ENCODE data around the gene ZNF441. TPM values are rescaled to one million over a fixed set of nuclear protein-coding genes. Genes with fewer than 3 reads are reported as not detected.
A peak's percentile ranks its signal among the peaks of the same experiment; 100 is the strongest.
"Not testable (repeated sequence)": the region's sequence is repeated elsewhere in the genome, so short reads cannot be mapped to it uniquely, and the experiment has no call there.

Gene ZNF441
- total RNA-seq, 2 donors from 2014 or later, result 4.2 to 4.6 TPM

DNA sequence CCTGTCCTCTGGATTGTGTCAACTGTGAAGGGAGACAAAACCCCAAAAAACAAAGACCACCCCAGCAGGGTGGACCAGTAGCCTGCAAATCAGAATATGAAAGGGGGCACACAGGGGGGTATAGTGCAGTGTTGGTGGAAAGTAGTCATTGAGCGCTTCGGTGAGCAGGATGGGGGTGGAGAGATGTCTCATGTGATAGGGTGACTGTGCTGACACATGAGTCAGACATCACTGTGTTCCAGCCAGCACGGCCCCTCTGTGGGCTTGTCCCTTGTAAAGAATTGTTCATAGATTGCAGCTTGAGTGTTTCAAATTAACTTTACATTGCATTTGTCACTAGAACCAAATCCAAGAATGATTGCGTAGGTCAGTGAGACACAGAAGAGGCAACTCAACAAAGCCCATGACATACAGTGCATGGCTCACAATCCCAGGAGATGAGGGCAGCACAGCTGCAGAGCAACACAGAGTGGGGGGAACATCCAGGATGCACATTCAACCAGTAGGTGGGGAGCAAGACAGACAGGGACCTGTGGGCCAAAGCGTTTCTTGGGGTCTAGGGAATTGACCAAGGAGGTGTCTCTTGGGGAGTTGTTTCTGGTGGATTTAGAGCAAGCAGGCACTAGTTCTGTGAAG is 54.8 kb downstream of the ZNF441 start:
- ATAC-seq (peak in 1 of 2 donors; percentile 56), DNase-seq (no peak)
- intact Hi-C loops (cut with DNase I), result no loop called here

- intact Hi-C loops (cut with DNase I); ATAC-seq; DNase-seq: not testable (repeated sequence)
These were observed 62.4 kb downstream of the ZNF441 start for GRCh38 chr19:11828957-11829876.

- DNase-seq (no peak), ATAC-seq (no peak)
- intact Hi-C loops (cut with DNase I), result no loop called here
These were observed 65.6 kb downstream of the ZNF441 start for GRCh38 chr19:11832253-11832912.

DNA sequence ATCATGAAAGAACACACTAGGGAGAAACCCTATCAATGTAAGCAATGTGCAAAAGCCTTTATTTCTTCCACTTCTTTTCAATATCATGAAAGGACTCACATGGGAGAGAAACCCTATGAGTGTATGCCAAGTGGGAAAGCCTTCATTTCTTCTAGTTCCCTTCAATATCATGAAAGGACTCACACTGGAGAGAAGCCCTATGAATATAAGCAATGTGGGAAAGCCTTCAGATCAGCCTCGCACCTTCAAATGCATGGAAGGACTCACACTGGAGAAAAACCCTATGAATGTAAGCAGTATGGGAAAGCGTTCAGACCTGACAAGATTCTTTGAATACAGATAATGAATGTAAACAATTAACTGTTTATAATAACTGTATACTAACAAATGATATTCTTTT is 66.7 kb downstream of the ZNF441 start:
- DNase-seq (no peak), ATAC-seq (no peak)
- intact Hi-C loops (cut with DNase I), result no loop called here

Other genes with a start within 250 kb of the ZNF441 start
- gene ECSIT, start 237.9 kb upstream of the ZNF441 start, total RNA-seq, result 100 to 1,000 TPM in 1 of 2 donors, 10 to 100 TPM in 1; 99.4 to 105 TPM
- gene CNN1, start 228.1 kb upstream of the ZNF441 start, total RNA-seq, result 100 to 1,000 TPM; 159 to 208 TPM
- 10 to 100 TPM; 36.8 to 37.2 TPM for gene ELOF1, start 207.8 kb upstream of the ZNF441 start, total RNA-seq
- 1 to 10 TPM; 4.5 to 5.4 TPM for gene ACP5, start 189.4 kb upstream of the ZNF441 start, total RNA-seq
- 1 to 10 TPM; 5.1 to 5.4 TPM for gene ZNF627, start 169.5 kb upstream of the ZNF441 start, total RNA-seq
- 1 to 10 TPM; 3.5 to 4.5 TPM for gene ZNF823, start 28.1 kb upstream of the ZNF441 start, total RNA-seq
- gene ZNF491, start 31.5 kb downstream of the ZNF441 start, total RNA-seq, result 1 to 10 TPM; 1.6 to 2.2 TPM
- gene ZNF440, start 47.3 kb downstream of the ZNF441 start, total RNA-seq, result 1 to 10 TPM; 5.4 to 6.3 TPM
- gene ZNF439, start 81.7 kb downstream of the ZNF441 start, total RNA-seq, result 1 to 10 TPM; 4.1 to 4.2 TPM
- 1 to 10 TPM; 4.4 to 4.5 TPM for gene ZNF69, start 120.8 kb downstream of the ZNF441 start, total RNA-seq
- gene ZNF700, start 158.1 kb downstream of the ZNF441 start, total RNA-seq, result 1 to 10 TPM; 4.7 to 5.6 TPM
- 1 to 10 TPM; 1.5 to 3.4 TPM for gene ZNF763, start 198.0 kb downstream of the ZNF441 start, total RNA-seq

All from left cardiac atrium (tissue), 4 donors.